GM21515 (cell line): ENCODE results near the gene SLC6A6.
"Not testable (repeated sequence)": the region's sequence is repeated elsewhere in the genome, so short reads cannot be mapped to it uniquely, and the experiment has no call there.

ENCODE experiments used
- ATAC-seq: cut with Tn5 transposase; IDR thresholded peaks from one replicate; pipeline ENCODE4 v1.9.1; 2021; ENCODE audit not compliant: unreplicated experiment

Gene SLC6A6

DNA sequence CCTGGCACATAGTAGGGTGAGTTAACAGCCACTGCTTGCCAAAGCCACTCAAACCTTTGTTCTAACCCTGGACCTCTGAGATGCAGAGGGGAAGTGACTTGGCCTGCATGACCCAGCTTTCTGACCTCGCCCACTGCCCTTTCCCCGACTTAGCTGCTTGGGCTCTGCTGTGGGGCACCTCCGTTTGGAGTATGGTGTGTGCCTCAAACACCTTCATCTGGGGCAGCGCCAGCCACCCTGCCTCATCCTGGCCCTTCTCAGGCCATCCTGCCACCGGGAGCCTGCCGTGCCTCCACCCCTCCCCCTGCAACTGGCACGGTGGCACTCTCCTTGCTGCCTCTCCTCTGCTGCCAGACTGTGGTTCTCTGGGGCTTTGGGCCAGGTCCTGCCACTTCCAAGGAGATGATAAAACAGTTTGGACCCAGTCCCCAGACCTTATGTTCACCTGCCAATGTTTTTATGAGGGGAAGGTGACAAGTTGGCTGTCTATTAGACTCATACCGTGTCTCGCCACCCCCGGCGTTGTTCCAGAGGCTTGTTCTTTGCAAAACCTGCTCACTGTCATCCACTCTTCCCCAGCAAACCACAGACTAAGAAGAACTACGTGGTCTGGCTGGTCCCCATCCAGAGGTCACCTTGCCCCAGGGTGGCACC, 32.2 kb downstream of the SLC6A6 start:
- no peak for ATAC-seq

GRCh38 chr3:14435175-14436014, 33.0 kb downstream of the SLC6A6 start:
- no peak for ATAC-seq

- ATAC-seq, result no peak
These were observed 34.5 kb downstream of the SLC6A6 start for GRCh38 chr3:14436954-14437281.

- ATAC-seq, result not testable (repeated sequence)
These were observed 35.3 kb downstream of the SLC6A6 start for GRCh38 chr3:14437705-14438104.

DNA sequence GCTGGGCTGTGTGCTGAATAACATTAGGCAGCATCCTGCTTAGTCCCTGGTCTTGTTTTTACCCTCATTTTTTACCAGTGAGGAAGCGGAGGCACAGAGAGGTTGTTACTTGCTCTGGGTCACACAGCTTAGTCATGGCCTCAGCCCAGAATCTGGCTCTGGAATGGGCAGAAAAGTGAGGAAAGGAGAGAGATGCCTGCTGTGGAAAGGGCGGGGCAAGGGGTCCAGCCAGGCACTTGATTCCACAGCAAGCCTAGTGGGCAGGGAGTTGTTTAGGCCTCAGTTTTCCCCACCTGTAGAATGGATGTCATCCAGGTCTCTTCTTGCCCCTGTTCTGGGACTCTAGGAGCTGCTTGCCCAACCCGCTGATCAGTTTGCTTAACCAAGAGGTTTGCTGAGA, 35.9 kb downstream of the SLC6A6 start:
- ATAC-seq, result no peak

GRCh38 chr3:14438929-14439328, 36.5 kb downstream of the SLC6A6 start:
- no peak for ATAC-seq

DNA sequence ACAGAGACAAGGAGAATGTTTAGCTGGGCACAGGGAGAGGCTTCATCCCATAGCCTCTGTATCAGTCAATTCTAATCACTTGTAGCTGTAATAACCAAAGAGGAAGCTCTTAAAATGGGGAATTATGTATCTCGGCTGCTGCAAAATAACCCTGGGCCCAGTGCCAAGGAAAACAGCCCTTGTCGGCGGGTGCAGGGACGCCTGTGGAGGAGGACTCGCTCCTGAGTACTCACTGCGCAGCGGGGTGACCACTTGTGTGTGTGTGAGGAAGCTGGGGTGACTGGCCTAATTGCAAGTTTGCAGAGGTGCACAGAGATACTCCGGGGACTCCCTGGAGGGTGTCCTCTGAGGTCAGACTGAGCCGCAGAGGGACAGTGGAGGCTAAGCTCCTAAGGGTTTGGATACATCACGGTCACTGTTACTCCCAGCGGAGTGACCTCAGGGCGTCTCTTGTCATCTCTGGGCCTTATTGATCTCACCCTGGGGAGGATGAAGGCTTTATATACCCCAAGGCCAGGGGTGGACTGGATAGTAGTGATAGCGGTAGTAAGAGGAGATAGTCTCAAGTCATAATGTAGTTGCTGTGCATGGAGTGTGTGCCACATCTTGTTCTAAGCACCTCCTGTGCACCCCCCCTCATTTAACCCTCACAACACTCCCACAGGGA, 37.2 kb downstream of the SLC6A6 start:
- ATAC-seq, result no peak

GRCh38 chr3:14440168-14440518, 37.7 kb downstream of the SLC6A6 start:
- no peak for ATAC-seq

DNA sequence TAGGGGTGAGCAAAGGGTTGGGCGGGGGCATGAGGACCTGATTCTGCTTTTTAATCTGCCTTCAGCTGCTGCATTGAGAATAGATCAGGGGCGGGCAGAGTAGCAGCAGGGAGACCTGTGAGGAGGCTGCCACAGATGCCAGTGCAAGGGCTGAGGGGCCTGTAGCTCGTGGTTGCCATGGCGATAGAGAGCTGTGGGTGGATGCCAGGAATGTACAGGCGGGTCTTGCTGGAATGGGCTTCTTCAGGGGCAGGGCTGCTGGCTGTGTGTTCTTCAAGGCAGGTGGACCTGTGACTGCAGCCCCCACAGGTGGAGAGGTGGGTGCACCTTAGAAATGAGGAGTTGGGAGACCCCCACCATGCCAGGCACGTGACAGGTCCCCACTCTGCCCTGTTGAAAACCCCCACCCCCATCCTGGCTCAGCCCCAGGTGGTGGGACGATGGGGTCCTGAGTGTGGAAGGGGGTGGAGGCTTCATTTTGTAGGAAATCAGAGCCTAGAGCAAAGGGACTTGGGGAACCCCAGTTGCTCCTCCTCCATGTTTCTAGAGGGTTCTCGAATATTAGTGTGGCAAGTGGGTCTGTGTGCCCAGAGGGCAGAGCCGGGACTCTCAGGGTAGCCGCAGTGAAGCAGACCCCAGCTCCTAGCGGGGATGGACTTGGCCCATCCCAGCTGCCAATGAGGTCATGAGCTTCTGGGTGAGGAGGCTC, 38.3 kb downstream of the SLC6A6 start:
- ATAC-seq, result no peak

GRCh38 chr3:14441240-14441919, 39.0 kb downstream of the SLC6A6 start:
- no peak for ATAC-seq

- no peak for ATAC-seq
These were observed 39.5 kb downstream of the SLC6A6 start for GRCh38 chr3:14441920-14442300.

DNA sequence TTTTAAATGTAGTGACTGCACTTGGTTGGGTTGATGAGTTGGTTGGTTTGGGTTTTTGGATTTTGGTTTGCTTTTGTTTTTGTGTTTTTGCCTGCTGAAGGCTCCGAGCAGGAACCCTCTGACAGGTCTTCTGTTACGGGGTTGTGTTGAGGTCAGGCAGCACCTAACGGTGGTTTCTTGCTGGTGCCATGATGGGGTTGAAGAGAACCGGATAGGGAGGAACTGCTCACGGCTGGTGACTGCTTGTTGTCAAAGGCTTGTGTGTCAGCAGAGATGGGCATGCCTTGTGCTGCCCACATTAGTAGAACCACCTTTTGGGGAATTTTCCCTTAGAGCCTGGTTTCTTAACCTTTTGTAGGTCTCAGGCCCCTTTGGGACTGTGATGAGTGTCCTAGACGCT, 42.0 kb downstream of the SLC6A6 start:
- no peak for ATAC-seq

DNA sequence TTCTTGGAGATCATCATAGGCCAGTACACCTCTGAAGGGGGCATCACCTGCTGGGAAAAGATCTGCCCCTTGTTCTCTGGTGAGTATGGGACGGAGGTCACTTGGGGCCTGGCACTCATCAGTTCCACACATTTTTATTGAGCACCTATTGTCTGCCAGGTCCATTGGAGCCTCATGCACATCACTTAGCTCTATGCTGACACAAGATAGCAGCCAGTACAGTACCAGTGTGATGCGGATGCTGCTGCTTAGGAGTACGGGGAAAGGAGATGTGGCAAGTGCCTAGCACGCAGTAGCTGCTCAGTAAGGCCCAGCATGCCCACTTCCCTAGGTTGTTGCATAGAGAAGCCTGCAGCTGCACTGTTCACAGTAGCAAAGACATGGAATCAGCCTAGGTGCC, 43.4 kb downstream of the SLC6A6 start:
- ATAC-seq, result no peak

DNA sequence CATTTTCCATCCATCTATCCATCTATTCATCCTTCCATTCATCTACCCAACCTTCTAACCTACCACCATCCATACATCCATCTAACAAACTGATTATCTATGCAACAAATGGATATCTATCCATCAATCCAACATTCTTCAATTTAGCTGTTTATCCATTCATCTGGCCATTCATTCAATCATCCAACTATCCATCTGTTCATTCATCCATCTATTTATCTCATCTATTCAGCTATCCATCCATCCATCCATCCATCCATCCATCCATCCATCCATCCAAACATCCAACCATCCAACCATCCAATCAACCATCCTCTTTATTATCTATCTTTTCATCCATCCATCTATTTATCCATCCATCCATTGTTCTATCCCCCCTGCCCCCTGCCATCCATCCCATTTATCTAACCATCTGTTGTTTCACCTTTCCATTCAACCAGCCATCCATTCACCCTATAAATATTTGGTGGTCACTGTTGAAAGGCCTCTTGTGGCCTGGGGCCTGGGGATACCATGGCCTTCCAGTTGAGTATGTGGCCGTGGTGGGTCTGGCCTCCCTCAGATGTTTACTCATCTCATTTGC, 44.7 kb downstream of the SLC6A6 start:
- ATAC-seq, result no peak

- ATAC-seq, result no peak
These were observed 45.7 kb downstream of the SLC6A6 start for GRCh38 chr3:14448063-14448462.

GRCh38 chr3:14448756-14449727, 46.6 kb downstream of the SLC6A6 start:
- no peak for ATAC-seq

- ATAC-seq, result no peak
These were observed 48.1 kb downstream of the SLC6A6 start for GRCh38 chr3:14450506-14450905.

DNA sequence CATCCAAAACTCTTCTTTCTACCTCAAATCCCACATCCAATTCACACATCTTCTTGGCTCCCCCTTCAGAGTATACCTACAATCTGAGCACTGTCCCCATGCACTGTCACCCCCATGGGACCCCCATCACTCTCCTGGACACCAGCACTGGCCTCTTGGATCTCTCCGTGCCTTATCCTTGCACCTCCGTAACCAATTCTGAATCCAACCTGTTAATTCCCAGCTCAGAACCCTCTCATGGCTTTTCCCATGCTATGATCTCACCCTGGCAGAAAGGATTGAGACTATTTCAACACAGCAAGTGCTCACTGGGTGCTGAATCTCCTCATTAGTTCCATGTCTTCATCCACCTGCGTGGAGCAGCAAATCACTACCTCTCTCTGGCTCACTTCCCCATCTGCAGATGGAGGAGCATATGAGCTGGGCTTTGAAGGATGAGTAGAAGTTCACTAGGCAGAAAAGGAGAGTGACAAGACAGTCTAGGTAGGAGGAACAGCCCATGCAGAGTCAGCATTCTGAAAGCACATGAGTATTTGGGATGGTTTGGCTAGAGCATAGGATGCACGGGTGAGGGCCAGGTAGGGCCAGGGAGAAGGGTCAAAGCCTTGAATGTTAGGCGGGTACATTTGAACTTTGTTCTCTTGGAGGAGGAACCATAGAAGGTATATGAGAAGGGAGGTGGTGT, 48.7 kb downstream of the SLC6A6 start:
- ATAC-seq, result no peak
